GM19372 (cell line): Measurements from ENCODE around the gene SOX9.
"Not testable (repeated sequence)": the region's sequence is repeated elsewhere in the genome, so short reads cannot be mapped to it uniquely, and the experiment has no call there.

ENCODE experiments used
- ATAC-seq: cut with Tn5 transposase; IDR thresholded peaks from one replicate; pipeline ENCODE4 v1.9.1; 2021; ENCODE audit warnings: mild to moderate bottlenecking, low read depth, moderate library complexity; ENCODE audit not compliant: unreplicated experiment

Gene SOX9

GRCh38 chr17:72125226-72125651 lies 4.4 kb downstream of the SOX9 start:
- ATAC-seq = no peak

DNA sequence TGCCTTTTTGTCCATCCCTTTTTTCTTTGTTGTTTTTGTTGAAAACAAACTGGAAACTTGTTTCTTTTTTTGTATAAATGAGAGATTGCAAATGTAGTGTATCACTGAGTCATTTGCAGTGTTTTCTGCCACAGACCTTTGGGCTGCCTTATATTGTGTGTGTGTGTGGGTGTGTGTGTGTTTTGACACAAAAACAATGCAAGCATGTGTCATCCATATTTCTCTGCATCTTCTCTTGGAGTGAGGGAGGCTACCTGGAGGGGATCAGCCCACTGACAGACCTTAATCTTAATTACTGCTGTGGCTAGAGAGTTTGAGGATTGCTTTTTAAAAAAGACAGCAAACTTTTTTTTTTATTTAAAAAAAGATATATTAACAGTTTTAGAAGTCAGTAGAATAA lies 4.9 kb downstream of the SOX9 start:
- ATAC-seq = no peak

DNA sequence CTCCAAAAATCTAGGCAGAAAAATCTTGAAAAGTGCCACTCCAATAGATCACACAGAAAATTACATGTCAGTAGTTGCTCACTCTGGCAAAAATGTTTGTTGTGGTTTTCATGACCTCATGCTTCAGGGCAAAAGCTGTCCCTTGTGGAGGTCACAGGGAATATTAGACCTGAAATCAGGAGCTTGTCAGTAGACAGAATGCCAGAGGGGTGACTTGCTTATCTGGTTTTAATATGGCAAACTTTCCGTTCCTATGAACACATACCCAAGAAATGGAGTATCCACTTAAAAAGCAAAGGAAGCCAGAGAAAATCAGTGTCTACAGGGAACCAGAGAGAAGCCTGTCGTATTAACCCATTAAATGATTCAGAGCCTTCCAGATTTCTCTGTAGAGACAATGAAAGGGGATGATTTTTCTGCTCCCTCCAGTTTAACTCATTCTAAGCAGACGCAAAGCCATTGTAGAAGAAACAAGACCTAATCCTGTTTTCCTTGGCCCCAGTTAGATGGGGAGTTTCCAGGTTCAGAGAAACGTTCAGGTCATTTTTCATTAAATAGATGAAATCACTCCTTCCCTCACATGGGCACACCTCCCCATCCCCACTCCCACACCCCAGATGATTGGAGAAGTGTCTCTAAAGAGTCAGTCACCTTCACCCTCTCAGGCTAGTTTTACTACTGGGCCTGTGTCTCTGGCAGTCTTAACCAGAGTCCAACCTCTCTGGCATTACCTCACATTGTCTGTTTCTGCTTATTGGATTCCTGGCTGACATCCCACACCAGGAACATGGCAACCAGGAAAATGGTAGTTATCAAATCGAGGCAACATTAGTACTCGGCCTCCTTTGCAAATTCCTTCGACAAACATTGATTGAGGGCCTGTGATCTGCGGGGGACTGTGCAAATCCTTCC lies 6.0 kb downstream of the SOX9 start:
- ATAC-seq = no peak

DNA sequence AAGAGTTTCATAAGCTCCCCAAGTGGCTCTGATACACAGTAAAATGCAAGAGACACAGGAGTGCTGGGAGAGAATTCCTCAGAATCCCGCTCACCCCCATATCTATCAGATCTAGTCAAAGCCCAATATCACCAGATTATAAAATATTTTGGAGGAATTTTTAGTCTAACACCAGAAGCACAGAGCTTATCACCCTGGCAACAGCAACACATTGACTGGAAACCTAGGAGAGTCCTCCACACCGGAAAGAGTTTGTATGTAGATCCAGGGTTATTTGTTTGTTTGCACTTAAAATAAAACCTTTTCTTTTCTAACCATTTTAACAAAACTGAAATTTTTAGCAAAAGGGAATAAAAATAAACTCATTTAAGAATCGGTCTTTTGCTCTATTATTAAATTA lies 7.2 kb downstream of the SOX9 start:
- ATAC-seq = no peak

GRCh38 chr17:72134608-72135394 lies 14.0 kb downstream of the SOX9 start:
- no peak for ATAC-seq

DNA sequence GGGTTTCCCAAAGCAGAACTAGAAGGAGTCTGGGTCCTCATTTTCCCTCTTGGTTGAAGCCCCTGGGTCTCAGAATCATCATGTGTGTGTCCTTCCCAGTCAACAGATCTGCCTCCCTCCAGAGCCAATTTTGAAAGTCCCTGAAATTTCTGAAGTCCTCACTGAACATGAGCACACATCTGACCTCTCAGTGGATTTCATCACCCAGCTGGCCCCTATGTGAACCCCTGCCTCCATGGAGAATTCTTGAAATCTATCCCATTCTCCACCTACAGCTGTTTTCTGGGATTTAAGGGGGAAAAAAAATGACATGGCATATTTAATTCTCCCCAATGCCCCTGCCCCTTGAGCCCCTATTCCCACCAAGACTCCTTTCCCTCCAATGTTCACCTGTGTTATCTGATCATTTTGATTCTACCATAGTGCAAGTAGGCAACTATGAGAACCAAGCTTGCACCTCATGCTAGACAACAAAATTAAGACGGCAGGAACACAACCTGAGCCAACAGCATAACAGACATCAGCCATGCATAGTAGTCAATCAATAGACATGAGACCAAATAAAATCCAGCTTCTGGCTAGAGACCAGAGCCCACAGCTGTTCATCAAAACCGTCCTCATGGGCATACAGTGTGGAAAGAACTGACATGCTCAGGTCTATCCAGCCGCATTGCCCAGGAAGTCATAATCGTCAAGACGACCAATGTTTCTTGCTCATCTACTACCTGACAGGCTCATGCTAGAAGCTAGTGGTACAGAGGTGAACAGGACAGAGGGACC lies 14.9 kb downstream of the SOX9 start:
- ATAC-seq = no peak

DNA sequence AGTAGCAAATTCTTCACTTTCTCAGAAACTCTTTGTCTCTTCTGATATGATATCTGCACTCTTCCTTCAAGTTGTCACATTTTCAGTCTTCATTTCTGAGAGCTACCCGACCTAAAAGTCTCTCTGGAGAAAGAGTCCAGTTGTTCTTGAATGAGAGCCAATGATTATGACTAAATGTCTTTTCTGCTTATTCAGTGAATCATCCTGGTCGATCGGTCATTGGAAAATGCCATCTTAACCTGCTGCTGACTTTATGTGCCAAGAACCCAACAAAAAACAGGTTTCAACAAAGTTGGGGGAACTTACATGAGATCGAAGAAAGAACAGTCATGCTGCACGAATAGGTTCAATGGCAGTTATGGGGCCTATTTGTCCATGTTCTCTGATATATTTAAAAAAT lies 15.9 kb downstream of the SOX9 start:
- no peak for ATAC-seq

DNA sequence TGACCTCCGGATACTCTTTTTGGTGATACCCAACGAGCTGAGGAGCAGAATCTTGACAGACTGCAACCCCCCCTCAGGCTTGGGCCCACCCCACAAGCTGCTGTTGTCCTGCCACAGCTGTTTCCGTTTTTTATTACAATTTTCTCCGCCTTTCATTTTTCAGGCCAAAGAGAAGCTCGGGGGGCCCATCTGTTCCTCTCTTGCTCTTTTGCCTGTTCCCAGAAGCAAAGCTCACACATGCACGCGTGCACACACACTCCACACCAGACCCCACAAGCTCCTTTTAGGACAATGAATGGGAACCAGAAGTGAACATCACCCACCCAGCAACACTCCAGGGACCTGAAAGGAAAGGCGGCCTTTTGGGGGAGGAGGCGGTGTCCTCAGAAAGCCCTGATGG lies 16.3 kb downstream of the SOX9 start:
- no peak for ATAC-seq

DNA sequence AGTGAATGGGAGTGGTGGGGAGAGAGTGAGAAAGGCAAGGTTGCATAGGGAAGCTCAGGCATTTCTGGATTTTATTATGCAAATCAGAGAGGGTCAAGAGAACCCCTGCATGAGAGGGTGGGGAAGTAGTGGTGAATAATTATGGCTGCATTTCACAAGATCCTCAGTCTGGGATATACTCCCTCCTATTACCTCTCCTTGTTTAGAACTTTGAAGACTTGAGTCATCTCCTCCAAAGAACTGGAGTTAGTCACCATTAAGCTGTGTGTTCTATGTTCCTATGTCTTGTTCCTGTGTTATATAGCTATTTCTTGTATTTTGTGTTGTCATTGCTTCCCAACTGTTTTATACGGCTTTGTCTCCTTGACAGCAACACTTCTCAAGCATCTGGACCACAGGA lies 18.4 kb downstream of the SOX9 start:
- ATAC-seq = no peak

- no peak for ATAC-seq
Measured at GRCh38 chr17:72141336-72141735, 20.5 kb downstream of the SOX9 start.

DNA sequence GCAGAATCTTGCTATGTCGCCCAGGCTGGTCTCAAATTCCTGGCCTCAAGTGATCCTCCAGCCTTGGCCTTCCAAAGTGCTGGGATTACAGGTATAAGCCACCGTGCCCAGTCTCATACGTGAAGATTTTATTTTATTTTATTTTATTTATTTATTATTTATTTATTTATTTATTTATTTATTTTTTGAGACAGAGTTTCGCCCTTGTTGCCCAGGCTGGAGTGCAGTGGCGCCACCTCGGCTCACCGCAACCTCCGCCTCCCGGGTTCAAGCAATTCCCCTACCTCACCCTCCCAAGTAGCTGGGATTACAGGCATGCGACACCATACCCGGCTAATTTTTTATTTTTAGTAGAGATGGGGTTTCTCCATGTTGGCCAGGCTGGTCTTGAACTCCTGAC lies 21.3 kb downstream of the SOX9 start:
- ATAC-seq = not testable (repeated sequence)

- no peak for ATAC-seq
Measured at GRCh38 chr17:72142614-72143013, 21.8 kb downstream of the SOX9 start.

DNA sequence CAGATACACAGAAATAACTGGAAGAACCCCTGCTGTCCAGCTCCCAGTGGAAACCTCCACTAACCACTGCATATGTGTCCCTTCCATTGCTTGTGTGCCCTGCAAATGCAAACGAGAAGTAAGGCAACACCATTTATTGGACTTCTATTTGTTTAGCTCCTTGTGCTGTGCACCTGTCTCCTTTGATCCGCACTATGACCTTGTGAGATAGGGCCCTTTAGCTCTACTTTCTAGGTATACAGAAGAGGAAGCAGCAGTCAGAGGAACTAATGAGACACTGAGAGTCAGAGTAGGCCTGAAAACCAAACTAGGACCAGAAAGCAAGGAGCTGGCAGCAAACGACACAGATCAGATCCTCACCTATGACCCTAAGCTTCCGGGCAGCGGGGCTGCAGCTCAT lies 22.4 kb downstream of the SOX9 start:
- ATAC-seq = no peak

- no peak for ATAC-seq
Measured at GRCh38 chr17:72144101-72144500, 23.3 kb downstream of the SOX9 start.

- ATAC-seq = no peak
Measured at GRCh38 chr17:72145562-72145961, 24.7 kb downstream of the SOX9 start.

DNA sequence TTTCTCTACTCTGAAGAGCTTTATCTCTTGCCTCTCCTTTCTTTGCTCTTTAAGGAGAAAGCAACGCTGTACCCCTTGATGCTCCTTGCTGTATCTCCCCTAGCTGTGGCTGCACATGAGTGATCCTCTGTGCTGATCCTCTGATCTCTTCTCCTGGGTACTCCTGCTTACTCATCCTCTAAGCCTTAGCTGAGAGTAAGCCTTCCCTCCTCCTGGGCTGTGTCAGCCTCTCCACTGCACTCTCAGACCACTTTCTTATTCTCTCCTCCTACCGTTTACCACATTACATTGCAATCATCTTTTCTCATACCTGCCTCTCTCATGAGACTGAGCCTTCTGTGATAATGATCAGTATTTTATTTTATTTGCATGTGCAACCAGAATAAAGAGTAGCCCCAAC lies 25.1 kb downstream of the SOX9 start:
- no peak for ATAC-seq

DNA sequence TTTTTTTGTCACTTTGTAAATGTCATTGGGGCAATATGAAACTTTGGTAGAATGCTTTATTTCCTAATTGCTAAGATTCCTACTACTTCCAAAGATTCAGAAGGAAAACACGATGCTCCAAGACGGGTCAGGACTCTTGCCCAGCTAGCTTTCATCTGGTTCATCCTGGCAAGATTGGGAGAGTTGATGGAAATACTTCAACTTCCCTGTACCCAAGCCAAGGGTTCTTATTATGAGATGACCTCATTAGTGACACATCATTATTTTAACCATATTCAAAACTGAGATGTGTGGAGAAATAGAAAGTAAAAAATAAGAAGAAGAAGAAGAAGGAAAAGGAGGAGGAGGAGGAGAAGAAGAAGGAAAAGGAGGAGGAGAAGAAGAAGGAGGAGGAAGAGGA lies 25.6 kb downstream of the SOX9 start:
- no peak for ATAC-seq

GRCh38 chr17:72150632-72151460 lies 30.0 kb downstream of the SOX9 start:
- no peak for ATAC-seq

GRCh38 chr17:72151565-72152386 lies 31.0 kb downstream of the SOX9 start:
- no peak for ATAC-seq
